Measurements from ENCODE around the gene FIGNL2.
"Not testable (repeated sequence)": the region's sequence is repeated elsewhere in the genome, so short reads cannot be mapped to it uniquely, and the experiment has no call there.

The FIGNL2 gene

GRCh38 chr12:51832354-51833107 is 16.0 kb downstream of the FIGNL2 start:
- no peak overlapping the region for H3K27ac ChIP-seq

GRCh38 chr12:51831817-51832216 is 16.7 kb downstream of the FIGNL2 start:
- not testable (repeated sequence) for H3K27ac ChIP-seq

More at GRCh38 chr12:51832354-51833107, 16.0 kb downstream of the FIGNL2 start:
- no peak for TF ChIP-seq CTCF (conservative IDR thresholded peaks at IDR 0.05)

- TF ChIP-seq CTCF (conservative IDR thresholded peaks at IDR 0.05), result no peak
- H3K27ac ChIP-seq, result no peak overlapping the region
Measured at GRCh38 chr12:51829641-51830040, 18.9 kb downstream of the FIGNL2 start.

GRCh38 chr12:51829011-51829481 is 19.5 kb downstream of the FIGNL2 start:
- no peak overlapping the region for H3K27ac ChIP-seq
- no peak for TF ChIP-seq CTCF (conservative IDR thresholded peaks at IDR 0.05)

- TF ChIP-seq CTCF (conservative IDR thresholded peaks at IDR 0.05), result no peak
- H3K27ac ChIP-seq, result no peak overlapping the region
Measured at GRCh38 chr12:51827925-51828818, 20.3 kb downstream of the FIGNL2 start.

- H3K27ac ChIP-seq, result no peak overlapping the region
- TF ChIP-seq CTCF (conservative IDR thresholded peaks at IDR 0.05), result no peak
Measured at GRCh38 chr12:51826881-51827280, 21.6 kb downstream of the FIGNL2 start.

- TF ChIP-seq CTCF (conservative IDR thresholded peaks at IDR 0.05), result no peak
- no peak overlapping the region for H3K27ac ChIP-seq
Measured at GRCh38 chr12:51825216-51825615, 23.3 kb downstream of the FIGNL2 start.
